HPDE6-E6E7 (cell line): ENCODE results near the gene RGS6.

Experiments
- DNase-seq: peaks from one replicate; pipeline ENCODE4 v3.0.0; 2011; ENCODE audit warnings: missing footprints; ENCODE audit errors: extremely low spot score

RGS6 gene

DNA sequence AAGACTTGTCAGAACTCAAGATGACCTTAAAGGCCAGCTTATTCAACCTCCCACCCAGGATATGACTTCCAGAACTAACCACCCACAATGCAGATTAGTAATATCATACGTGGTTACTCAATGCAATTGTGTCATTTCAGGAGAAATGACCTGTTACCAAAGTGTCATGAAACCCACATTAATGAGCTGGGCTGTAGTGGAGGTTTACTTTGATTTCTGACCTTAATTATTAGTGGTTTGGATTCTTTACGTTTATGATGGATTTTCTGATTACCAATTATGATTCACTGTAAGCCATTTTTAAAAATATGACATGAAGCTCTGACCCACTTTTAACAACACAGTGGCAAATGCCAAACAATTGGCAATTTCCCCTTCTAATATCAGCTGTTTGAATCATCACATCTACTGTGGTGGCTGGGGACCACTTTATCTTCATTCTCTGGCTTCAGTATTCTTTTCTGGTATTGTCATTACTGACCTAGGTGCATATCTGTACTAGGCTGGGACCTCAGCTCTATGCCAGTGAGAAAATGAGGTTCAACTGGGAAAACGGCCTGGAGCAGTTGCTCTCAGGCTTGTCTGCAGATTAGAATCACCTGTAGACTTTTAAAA is 223.3 kb downstream of the RGS6 start:
- no peak for DNase-seq

DNA sequence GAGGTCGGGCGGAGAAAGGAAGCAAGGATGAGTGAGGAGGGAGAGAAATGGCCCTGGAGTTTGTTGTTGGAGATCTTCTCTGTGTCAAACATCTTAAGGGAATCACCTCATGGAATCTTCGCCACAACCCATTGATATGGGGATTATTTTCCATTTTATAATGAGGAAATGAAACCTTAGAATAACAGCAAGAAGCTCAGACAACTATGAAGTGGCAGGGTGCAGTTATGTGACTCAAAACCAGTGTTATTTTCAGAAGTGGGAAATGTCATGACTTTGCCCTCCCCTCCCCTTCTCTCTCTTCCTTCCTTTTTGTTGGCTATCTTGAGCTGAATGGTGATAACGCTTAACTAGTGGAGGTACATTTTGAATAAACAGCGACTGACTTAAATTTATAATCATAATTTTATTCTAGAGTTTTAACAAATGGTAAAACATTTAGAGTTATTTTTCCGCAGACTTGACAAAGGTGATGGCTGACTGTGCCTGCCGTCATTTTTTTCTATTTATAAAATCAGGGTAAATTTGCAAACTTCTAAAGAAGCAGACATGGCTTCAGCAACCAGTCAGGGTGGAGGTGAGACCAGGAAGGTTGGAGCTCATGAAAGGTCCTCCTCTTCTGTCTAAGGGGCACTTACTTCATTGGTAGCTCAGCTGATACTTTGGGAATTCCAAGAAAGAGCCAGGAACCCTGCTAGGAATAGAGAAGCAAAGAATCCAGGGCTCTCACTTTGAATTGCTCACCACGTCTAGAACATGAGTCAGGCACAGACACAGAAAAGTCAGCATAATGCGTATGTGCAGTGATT is 232.4 kb downstream of the RGS6 start:
- DNase-seq = no peak

DNA sequence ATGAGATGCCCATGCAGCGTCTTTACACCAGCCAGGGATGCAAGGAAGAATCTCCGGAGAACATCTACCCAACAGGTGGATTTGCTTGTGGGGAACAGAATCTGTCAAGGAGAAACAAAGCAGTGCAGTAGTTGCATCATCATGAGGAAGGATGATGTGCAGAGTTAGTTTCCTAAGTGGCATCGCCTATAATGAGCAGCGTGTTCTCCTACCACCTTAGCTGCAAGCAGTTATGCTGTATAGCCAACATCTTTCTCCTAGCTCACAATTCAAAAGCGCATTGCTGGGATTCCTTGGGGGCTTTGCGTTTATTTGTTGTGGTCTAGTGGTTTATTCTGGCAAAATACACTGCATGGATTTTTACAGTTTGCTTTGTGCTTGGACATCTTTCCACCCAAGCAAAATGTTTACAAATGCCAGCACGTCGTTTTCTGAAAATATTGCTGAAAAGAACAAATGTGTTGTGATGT is 233.0 kb downstream of the RGS6 start:
- no peak for DNase-seq

DNA sequence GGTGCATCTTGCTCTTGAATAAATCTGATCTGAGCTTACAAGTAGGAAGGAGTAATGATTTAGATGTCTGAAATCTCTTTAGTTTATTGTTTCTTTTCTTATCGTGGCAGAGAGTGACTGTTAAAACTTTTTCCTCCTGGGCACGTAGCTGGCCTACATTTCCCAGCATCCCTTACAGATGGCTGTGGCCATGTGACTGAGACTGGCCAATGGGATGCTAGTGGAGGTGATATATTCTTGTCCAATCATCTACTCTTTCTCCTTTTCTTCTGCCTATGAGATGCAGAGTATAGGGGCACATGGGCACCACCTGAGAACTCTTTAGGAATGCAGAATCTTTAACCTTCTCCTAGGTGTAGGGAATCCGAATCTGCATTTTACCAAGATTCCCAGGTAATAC is 237.3 kb downstream of the RGS6 start:
- DNase-seq = no peak

DNA sequence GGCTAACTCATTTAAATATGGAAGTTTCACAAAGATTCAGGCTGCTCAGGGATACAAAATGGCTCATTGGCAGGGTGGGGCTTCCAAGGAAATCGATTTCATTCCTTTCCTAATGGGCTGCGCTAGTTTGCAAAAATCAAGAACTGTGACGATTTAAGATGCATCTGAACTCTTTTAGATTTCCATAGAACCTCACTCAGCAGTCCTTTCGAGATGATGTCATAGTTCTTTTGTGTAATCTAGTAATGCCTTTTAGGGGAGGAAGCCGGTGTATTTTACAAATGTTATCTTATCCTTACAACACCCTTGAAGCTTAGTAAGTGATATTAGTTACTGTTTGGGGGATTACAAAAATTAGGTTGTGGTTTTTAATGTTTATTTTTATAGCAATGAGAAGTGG is 239.8 kb downstream of the RGS6 start:
- DNase-seq = no peak

DNA sequence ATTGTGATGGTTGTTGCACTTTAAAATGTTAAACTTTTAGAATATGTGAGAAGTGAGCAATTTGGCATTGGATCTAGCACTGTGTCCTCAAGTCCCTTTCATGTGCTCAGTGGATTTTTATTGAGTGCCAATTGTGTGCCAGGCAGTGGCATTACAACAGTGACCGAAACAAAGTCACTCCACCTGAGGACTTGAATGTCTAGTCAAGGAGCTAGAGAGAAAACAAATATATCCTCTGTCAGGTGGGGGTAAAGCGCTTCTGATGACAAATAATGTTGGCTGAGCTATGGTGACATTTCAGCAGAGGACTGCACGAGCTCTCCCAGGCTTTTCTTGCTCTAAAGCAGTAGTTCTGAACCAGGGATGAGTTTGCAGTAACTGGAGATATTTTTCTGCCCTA is 240.4 kb downstream of the RGS6 start:
- no peak for DNase-seq

DNA sequence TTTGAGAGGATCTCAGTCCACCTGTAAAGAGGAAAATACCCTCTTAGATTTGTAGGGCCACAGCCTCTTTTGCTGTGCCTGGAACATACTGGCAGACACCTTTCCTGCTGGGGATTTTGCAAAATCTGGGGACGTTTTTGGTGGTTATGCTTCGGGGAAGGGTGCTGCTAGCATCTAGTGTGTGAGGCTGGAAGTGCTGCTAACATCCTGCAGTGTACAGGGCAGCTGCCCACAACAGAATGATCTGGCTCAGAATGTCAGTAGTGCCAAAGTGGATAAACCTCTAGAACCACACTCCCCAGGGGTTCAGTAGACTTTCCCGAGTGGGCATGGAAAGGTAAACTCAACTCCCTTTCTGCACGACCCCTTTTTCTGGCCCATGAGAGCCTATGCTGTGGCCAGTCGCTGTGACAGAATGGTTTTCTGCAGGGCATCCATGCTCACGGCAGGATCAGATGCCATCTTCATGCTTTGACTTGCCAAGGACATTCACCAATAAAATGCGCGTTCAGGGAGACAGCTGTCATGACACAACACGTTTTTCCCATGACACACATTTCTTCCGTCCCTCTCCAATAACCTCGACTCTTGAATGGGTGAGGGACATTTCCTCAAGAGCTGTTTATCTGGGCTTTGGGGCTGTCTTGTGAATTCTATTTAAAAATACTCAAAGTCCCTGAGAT is 240.9 kb downstream of the RGS6 start:
- no peak for DNase-seq

DNA sequence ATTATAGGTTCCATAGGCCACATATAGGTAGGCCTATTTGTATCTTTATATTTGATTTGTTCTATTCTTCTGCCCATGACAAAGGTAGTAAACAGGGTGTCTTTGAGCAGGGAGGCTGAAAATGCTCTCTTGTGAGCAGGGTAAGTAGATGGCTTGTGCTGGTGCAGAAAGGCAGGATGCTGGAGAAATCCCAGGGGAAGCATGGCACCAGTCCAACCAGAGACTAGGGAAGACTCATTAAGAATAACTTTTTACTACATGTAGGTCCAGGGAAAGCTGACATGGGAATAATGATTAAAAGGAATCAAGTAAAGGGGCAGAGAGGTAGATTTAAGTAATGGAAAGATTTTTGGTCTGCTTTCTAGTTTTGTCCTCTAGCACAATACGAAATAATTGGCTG is 245.0 kb downstream of the RGS6 start:
- DNase-seq = no peak

DNA sequence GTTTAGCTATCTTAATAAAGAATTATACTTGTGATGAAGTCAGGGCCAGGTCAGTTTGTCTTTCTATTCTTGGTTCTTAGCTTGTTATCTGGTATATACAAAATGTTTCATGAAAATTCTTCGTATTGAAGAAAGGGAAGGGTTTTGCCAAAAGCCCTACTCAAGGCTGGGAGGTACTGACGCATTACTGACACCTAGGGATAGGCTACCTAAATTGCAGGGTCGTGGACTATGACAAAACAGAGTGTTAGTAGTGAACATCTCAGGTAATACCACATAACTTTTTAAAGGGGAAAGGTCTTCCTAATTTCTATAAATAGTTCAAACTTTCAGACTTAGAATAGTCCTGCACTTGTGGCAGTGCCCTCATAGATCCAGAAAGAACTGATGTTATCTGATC is 246.3 kb downstream of the RGS6 start:
- DNase-seq = no peak

DNA sequence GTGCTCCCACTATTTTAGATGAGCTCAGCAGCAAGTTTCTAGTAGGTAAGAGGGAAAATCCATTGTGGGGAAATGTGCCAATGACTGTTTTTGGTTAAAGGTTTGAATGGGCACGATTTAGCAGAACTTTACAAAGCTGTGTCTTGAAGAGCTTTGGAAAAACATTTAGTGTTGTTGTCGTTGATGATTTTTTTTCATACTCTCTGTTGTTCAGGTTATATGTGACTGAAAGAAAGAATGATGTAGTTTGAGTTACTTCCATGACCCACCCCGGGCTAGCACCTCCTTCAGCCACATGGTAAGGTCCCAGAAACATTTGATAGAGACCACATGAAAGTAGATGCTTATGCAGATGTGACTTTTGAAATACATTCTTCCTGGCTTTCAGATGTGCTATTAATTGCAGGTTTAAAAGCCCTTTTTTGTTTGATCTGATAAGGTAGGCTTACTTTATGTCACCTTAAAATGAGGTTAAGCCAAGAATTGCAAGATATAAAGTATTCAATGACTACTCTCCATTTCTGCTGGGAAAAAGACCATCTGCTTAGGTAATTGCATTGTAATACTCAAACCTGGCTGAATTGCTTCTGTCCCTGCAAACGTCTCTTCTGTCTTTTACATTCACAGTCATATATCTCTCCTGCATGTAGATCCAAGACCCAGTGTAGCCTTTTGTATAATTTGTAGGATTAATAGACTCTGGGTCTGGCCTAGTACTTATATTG is 250.6 kb downstream of the RGS6 start:
- DNase-seq = no peak

DNA sequence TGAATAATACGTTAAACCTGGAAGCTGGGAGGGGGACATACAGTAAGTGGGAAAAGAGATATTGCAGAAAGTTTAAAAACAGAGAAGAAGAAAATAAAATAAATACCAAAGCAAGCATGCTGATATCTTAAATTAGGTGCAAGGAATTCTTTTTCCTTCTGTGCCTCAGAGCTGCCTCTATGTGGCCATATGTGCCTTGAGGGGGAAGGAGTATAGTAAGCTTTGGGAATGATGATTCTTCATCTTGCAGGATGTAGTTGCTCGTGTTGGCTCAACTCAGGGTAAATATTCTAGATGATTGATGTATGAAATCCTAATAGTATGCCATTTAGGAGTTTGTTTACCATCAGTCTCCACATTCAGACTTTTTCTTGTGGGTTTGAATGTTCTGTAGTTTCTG is 251.4 kb downstream of the RGS6 start:
- DNase-seq = no peak

DNA sequence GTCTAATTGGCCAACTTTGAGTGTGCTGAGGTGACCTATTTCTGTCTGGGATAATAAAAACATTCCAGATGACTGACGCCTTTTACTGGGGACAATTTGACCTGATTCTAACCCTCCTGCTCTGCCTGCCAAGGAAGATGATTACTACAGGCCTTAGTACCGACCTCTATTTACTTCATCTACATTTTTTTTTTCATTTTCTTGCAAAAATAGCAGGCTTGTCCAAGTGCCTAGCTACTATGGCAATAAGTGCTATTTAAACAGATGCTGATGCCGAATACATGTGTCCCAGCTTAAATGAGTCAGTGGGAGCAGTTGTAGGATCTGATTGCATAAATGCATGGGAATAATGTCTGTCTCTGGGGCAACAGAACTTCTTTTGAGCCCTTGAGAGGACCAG is 254.3 kb downstream of the RGS6 start:
- no peak for DNase-seq

DNA sequence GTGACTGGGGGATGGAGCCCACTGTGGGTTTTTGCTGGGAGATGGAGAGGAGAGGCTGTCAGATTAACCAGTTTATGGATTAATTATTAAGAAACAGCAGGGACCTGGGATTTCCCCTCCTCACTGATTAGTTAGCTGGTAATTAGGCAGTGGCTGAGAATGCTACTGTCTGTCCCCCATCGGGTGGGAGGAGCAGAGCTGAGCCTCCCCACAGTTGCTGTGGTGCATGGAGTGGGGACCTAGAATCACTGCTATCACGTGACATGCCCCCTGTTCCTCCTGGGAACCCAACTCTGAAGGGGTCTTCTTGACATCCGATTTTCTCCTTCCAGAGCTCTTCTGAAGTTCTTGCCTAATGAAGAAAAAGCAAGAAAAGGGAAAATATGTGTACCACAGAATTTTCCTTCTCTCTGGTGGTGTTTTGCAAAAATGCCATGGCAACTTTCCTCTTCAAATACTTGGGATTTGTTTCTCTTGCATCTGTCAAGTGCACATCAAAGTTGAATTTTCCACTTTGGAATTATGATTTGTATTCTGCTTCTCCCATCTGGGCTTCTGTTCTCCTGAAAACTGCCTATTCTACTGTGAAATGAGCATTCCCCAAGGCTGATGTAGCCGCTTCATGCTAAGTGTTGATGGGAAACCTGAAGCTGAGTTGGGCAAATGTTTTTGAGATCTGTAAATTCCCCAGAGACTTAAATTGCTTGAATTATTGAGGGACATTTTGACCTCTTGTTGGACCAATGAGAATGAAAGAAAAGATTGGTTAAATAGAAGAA is 264.2 kb downstream of the RGS6 start:
- no peak for DNase-seq

DNA sequence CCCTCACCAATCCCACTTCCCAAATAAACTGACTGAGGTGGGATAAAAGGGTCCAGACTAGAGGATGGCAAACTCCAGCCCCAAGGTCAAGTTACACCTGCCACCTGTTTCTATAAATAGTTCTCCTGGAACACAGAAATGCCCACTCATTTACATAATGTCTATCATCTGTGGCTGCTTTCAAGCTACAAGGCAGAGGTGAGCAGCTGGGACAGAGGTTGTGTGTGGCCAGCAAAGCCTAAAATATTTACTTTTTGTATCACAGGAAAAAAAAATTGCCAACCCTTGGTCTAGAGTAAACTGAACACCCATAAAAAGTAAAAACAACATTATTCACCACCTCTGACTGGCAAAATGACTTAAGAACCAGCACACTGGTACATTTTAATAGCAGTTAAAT is 269.4 kb downstream of the RGS6 start:
- DNase-seq = no peak

DNA sequence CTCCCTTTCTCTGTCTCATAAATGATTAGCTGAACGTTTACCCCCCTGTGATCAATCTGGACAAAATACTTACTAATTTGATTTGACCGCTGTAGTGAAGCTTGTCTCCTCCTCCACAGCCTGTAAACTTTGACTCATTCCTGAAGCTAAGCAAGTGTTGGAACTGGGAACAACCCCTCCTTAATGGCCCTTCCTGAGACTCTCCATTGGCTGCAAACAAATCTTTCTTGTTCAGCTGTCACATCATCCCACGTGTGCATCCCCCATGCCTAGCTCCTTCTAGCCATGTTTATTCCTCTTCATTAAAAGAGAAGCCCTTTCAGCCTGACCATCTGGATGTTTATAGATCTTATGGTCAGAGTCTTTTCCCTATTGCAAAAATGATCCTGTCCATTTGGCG is 281.2 kb downstream of the RGS6 start:
- DNase-seq = no peak

DNA sequence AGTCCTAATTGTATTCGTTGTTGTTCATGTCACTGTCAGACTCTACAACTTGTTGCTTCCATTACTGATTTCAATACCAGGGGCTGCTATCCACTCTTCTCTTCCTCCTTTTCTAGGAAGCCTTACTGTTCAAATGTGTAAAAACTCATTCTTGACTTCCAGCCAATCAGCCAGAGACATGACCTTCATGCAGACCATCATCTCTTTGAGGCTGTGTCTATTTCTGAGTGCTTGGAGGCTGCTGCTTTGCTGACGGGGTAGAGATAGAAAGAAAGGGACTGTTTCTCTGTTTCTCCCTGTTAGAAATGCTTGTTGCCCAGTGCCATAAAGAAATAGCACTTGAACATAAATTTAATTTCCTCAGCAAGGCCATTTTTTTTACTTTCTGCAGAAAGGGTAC is 282.9 kb downstream of the RGS6 start:
- DNase-seq = no peak

DNA sequence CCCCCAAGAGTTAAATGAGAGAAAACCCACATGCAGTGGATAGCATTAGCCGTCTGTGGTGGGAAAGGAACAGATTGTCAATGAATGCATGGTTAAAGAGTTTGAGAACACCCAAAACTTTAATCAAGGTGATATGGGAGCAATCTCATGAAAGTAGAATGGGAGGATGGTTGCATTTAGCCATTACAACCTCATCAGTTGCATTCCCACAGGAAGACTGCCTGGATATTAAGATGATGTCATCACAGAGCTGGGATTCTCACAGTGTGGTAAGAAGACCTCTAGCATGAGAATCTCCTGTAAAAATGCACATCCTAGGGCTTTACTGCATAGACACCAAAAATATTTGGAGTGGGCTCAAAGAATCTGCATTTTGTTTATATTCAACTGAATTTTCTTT is 284.9 kb downstream of the RGS6 start:
- DNase-seq = no peak

DNA sequence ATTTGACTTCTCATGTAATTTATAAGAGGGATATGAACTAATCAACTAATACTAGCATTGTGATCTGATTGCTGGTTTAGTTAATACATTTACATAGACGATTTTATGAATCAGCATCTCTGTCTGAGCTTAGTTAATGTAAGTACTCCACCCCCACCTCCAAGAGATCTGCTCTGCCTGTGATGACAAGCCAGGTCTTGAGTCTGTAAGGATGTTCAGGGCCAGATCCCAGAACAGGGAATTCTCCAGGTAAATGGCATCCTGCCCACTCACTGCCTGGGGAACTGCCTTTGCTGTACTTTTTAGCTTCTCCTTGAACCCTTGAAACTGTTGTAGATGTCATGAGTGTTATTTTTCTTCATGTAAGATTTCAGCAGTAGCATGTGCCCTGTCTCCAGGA is 289.8 kb downstream of the RGS6 start:
- no peak for DNase-seq

DNA sequence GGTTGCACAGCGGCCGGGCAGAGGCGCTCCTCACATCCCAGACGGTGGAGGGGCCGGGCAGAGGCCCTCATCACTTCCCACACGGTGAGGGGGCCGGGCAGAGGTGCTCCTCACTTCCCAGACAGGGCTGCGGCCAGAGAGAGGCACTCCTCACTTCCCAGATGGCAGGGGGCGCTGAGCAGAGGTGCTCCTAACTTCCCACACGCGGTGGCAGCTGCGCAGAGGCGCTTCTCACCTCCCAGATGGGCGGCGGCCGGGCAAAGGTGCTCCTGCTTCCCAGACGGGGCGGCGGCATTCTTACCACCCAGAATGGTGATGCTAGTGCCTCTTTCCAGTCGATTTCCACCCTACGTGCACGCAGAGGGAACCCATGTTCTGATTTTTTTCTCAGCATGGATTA is 304.4 kb downstream of the RGS6 start:
- no peak for DNase-seq

DNA sequence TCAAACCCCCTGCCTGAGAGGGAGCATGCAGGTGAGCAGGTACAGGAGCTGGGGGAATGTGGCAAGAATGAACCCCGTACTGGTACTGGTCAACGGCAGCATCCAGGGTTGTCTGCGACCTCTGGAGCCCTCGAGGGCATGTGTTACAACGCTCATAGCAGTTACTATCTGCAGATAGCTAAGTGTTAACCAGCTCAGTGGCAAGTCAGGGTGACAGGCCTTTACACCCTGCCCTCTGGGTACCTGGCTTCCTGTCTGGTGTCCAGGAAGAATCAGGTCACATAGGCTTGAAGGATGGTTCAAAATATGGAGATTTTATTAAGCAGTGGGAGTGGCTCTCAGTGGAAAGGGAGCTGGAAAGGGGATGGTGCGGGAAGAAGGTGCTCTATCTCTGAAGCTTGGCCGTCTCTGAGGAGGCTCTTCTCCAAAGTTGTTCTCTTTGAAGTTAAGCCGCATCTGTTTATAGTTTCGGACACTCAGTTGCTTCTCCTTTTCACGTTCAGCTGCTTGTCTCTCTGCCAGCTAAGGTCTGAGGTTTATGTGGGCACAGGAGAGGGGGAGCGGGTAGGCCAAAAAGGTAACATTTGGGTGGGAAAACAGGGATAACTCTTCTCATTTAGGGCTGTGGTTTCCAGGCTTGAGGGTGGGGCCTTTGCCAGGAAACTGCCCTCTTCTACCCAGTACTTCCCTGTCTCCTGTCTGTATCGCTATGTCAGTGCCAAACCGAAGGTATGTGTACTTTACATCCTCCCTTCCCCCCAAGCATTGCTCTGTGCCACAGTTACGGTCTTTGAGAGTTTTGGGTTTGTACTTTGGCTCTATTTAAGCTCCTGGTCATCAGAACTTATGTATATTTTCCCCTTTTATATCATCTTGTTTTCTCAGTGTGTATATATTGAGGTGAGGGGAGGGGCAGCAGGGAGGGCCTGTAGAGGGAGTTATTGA is 305.8 kb downstream of the RGS6 start:
- DNase-seq = no peak
